CD4-positive, alpha-beta T cell (primary cell): ENCODE results near the gene BAG5. TPM values are rescaled to one million over a fixed set of nuclear protein-coding genes. Genes with fewer than 3 reads are reported as not detected.
A peak's percentile ranks its signal among the peaks of the same experiment; 100 is the strongest.

Experiments
- ATAC-seq: fragments of 200-7000 bp; cut with Tn5 transposase; one replicate; pipeline ENCODE4 v1.10.0; 2022; ENCODE audit warnings: mild to moderate bottlenecking; ENCODE audit not compliant: poor library complexity
- CTCF ChIA-PET: fragments of 350-600 bp; sonication (Branson Sonifier 250); formaldehyde crosslinking; loops from one replicate; lab custom pipeline; 2021; ENCODE audit warnings: antibody characterized with exemption, inconsistent platforms; lab: Charles Lee
- POLR2A ChIA-PET: fragments of 350-600 bp; sonication (Branson Sonifier 250); formaldehyde crosslinking; loops from one replicate; lab custom pipeline; 2021; ENCODE audit warnings: antibody characterized with exemption, inconsistent platforms; lab: Charles Lee
- DNase-seq, 14 experiments: peaks; one replicate each; pipeline ENCODE4 v3.0.0-alpha.2; 2013 to 2020; ENCODE audit warnings: mixed read lengths in 2 of 14
- H3K27ac ChIP-seq, 2 donors: one replicate each; pipeline versions ENCODE4 v1.5.1 to v1.7.0; 2013; ENCODE audit warnings: low read length in 2 of 2, low read depth in 1 of 2, mild to moderate bottlenecking in 1 of 2
- H3K27me3 ChIP-seq, 2 experiments: 1 replicate in 1 of 2; 2 replicates in 1 of 2; pipeline versions ENCODE4 v1.6.1 to v1.7.0; 2013; ENCODE audit warnings: low read length in 2 of 2, control low read depth in 1 of 2, mild to moderate bottlenecking in 1 of 2, moderate library complexity in 1 of 2; ENCODE audit not compliant: insufficient read depth in 2 of 2, control insufficient read depth in 1 of 2
- H3K36me3 ChIP-seq: one replicate; pipeline ENCODE4 v1.6.1; 2013; ENCODE audit warnings: low read length, control low read depth; ENCODE audit not compliant: insufficient read depth
- H3K4me1 ChIP-seq: one replicate; pipeline ENCODE4 v1.6.1; 2013; ENCODE audit warnings: low read length, control low read depth; ENCODE audit not compliant: insufficient read depth
- H3K4me3 ChIP-seq: one replicate; pipeline ENCODE4 v1.5.1; 2013; ENCODE audit warnings: mild to moderate bottlenecking, low read length, moderate library complexity
- H3K9me3 ChIP-seq, 2 experiments: 1 replicate in 1 of 2; 2 replicates in 1 of 2; pipeline versions ENCODE4 v1.6.1 to v1.7.0; 2013; ENCODE audit warnings: low read length in 2 of 2, mild to moderate bottlenecking in 2 of 2, control low read depth in 1 of 2, moderate library complexity in 1 of 2; ENCODE audit not compliant: control insufficient read depth in 1 of 2, insufficient read depth in 1 of 2
- H3K27ac Mint-ChIP-seq: one replicate; pipeline ENCODE4 v1.8.0; 2020; ENCODE audit warnings: mixed read lengths
- H3K27me3 Mint-ChIP-seq: one replicate; pipeline ENCODE4 v1.8.0; 2021; ENCODE audit warnings: mixed read lengths
- H3K36me3 Mint-ChIP-seq: one replicate; pipeline ENCODE4 v1.8.0; 2021; ENCODE audit warnings: low read depth, mixed read lengths
- H3K4me1 Mint-ChIP-seq: one replicate; pipeline ENCODE4 v1.8.0; 2021; ENCODE audit warnings: low read depth, mixed read lengths
- H3K4me3 Mint-ChIP-seq: one replicate; pipeline ENCODE4 v1.8.0; 2020; ENCODE audit warnings: mild to moderate bottlenecking, mixed read lengths
- H3K9me3 Mint-ChIP-seq: one replicate; pipeline ENCODE4 v1.8.0; 2020; ENCODE audit warnings: mixed read lengths
- intact Hi-C, 2 experiments: fragments of 100-400 bp; cut with DNase I in 1 of 2; cut with micrococcal nuclease in 1 of 2; formaldehyde crosslinking; loops; one replicate each; pipeline versions ENCODE4 v1.15.1 to v1.9.0; 2023 to 2025; cut with DNase I, micrococcal nuclease
- total RNA-seq, 174 experiments: library from RNA in 2 of 174; stranded (reverse) in 2 of 174; gene quantifications; one replicate each; pipeline ENCODE4 v1.2.3 and lab custom pipeline; 2021 to 2026
- TF ChIP-seq, protein P1 (sequence below): fragments of 200-600 bp; IDR thresholded peaks from one replicate; pipeline ENCODE4 v1.8.0; 2022; ENCODE audit warnings: antibody characterized with exemption, mild to moderate bottlenecking

The BAG5 gene
- total RNA-seq, 2 experiments from 2014 or later: 39.4 to 40.3 TPM

DNA sequence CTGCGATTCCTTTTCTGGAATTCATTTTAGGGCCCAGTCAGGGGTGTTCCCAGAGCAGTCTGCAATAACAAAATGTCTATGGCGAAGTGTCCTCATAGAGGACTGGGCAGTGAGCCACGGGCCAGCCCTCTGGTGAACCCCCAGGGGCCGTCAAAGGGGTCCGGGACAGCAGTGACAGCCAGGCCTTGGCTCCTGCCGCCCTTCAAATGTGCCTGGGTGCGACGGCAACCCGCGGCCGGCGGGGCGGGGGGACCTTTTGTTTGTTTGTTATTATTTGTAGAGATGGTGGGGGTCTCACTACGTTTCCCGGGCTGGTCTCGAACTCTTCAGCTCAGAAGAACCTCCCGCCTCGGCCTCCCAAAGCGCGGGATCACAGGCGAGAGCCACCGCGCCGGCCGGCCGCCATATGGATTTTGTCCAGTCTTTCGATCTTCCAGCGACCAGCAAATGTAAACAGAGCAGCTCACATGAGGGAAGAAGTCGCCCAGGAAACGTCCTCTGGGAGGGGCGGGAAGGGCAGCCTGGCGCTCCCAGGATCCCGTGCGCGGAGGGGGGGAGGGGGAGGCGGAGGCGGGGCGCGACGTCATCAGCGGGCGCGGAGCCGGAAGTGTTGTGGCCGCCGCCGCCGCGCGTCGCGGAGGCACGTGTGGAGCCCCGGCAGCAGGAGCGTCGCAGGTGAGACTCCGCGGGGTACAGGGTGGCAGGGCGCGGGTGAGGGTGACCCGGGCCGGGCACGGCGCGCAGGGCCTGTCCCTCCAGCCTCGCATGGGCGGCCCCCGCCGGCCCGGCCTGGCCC is 33.7 kb downstream of the BAG5 start, which contains the start of gene TRMT61A:
TSS of gene TRMT61A (plus strand) at position 610 of the 796 bp plus-strand sequence. CDS start 783 bp downstream, outside the sequence.
- DNase-seq (peak; percentile 63 to 92 (median 74)), ATAC-seq (peak; percentile 91)
- H3K36me3 Mint-ChIP-seq: peaks cover 8% of the 10 kb centered on the region
- peak within 1 kb of the TSS; percentile 96 for H3K4me3 Mint-ChIP-seq
- ChIA-PET CTCF (interaction anchor here (1.4 to 1.8 kb wide), 2 partner anchors 10 kb away, joined by 3 to 7 read pairs; no protein-coding TSS in a partner anchor), POLR2A (interaction anchor here (0.7 to 2.5 kb wide), 4 partner anchors 10 to 33 kb away, joined by 3 to 17 read pairs (median 6); partner anchors contain the start of genes BAG5 and COA8)
- H3K4me3 ChIP-seq: peak within 1 kb of the TSS; percentile 93
- H3K27me3 ChIP-seq: no peaks in the 10 kb centered on the region
- peaks cover 45% of the 10 kb centered on the region for H3K4me1 ChIP-seq
- peaks cover 36% of the 10 kb centered on the region for H3K4me1 Mint-ChIP-seq
- peaks cover 0 to 5% of the 10 kb centered on the region in 2 experiments for H3K9me3 ChIP-seq
- peak within 1 kb of the TSS; percentile 92 for H3K27ac Mint-ChIP-seq
- TF ChIP-seq, protein P1, sequence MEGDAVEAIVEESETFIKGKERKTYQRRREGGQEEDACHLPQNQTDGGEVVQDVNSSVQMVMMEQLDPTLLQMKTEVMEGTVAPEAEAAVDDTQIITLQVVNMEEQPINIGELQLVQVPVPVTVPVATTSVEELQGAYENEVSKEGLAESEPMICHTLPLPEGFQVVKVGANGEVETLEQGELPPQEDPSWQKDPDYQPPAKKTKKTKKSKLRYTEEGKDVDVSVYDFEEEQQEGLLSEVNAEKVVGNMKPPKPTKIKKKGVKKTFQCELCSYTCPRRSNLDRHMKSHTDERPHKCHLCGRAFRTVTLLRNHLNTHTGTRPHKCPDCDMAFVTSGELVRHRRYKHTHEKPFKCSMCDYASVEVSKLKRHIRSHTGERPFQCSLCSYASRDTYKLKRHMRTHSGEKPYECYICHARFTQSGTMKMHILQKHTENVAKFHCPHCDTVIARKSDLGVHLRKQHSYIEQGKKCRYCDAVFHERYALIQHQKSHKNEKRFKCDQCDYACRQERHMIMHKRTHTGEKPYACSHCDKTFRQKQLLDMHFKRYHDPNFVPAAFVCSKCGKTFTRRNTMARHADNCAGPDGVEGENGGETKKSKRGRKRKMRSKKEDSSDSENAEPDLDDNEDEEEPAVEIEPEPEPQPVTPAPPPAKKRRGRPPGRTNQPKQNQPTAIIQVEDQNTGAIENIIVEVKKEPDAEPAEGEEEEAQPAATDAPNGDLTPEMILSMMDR: no peak
- intact Hi-C loops: loop anchor here (1.0 to 5.0 kb wide), 4 partner anchors 34 to 144 kb away; partner anchors contain the start of genes BAG5 (in 2 of the 2), COA8 (in 2 of the 2), KLC1 (in 1 of the 2) and MARK3 (in 1 of the 2)
- peak within 1 kb of the TSS; percentile 61 to 77 for H3K27ac ChIP-seq
- peaks cover 10% of the 10 kb centered on the region for H3K36me3 ChIP-seq
- no peaks in the 10 kb centered on the region for H3K9me3 Mint-ChIP-seq
- peaks cover 4% of the 10 kb centered on the region for H3K27me3 Mint-ChIP-seq

DNA sequence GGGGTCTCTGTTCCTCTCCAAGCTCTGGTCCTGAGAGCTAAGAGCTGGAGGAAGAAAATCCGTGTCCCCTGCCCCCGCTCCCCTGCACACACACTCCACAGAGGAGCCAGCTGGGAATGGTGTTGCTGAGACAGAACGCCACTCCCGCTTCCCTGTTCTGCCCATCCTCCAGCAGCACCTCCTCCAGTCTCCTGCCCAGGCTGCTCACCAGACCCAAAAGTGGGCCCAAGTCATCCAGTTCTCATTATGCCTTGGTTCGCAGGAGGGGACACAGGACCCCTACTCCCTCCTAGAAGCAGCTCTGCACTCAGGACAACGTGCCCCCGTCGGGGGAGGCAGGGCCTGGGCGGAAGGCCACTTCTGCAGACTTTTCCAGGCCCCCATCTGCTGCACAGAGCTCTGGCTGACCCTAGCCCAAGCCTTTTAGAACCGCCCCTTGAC is 34.3 kb downstream of the BAG5 start:
- peaks cover 36% of the 10 kb centered on the region for H3K4me1 Mint-ChIP-seq
- H3K9me3 Mint-ChIP-seq: no peaks in the 10 kb centered on the region
- H3K4me1 ChIP-seq: peaks cover 47% of the 10 kb centered on the region
- DNase-seq (no peak), ATAC-seq (no peak)
- ChIA-PET CTCF (interaction anchor here (1.2 to 1.4 kb wide), 2 partner anchors 8 to 10 kb away, joined by 3 read pairs; no protein-coding TSS in a partner anchor), POLR2A (interaction anchor here (0.7 to 2.5 kb wide), 4 partner anchors 9 to 34 kb away, joined by 3 to 17 read pairs (median 6); partner anchors contain the start of genes BAG5 and COA8)
- H3K36me3 ChIP-seq: peaks cover 4% of the 10 kb centered on the region
- TF ChIP-seq, protein P1: no peak
- H3K27me3 ChIP-seq: peaks cover 3 to 5% of the 10 kb centered on the region in 2 experiments
- H3K27ac ChIP-seq: peak overlapping the region in 1 of 2 donors; percentile 77
- peaks cover 8% of the 10 kb centered on the region for H3K36me3 Mint-ChIP-seq
- H3K27me3 Mint-ChIP-seq: peaks cover 9% of the 10 kb centered on the region
- H3K4me3 Mint-ChIP-seq: peak overlapping the region; percentile 95
- intact Hi-C loops: loop anchor here (2.0 to 5.0 kb wide), 3 partner anchors 34 to 143 kb away; partner anchors contain the start of genes BAG5 (in 1 of the 2), COA8 (in 1 of the 2), KLC1 (in 1 of the 2) and MARK3 (in 1 of the 2)
- peaks cover 0 to 8% of the 10 kb centered on the region in 2 experiments for H3K9me3 ChIP-seq
- H3K27ac Mint-ChIP-seq: peak overlapping the region; percentile 92
- peak overlapping the region; percentile 93 for H3K4me3 ChIP-seq
